Peyer's patch (tissue), 4 donors: Measurements from ENCODE around the gene DIP2B. TPM values are rescaled to one million over a fixed set of nuclear protein-coding genes. Genes with fewer than 3 reads are reported as not detected.

Experiments
- DNase-seq, 3 donors: peaks; one replicate each; pipeline ENCODE4 v3.0.0-alpha.2; 2017 to 2019
- H3K27ac ChIP-seq, 4 donors: fragments of 200-600 bp; sonication (generic); one replicate each; pipeline ENCODE4 v1.5.1; 2016 to 2019
- H3K27me3 ChIP-seq, 2 donors: fragments of 200-600 bp; sonication (generic); one replicate each; pipeline ENCODE4 v1.5.1; 2019
- H3K36me3 ChIP-seq, 3 donors: fragments of 200-600 bp; sonication (generic); one replicate each; pipeline ENCODE4 v1.5.1; 2016 to 2019
- H3K4me1 ChIP-seq, 4 donors: fragments of 200-600 bp; sonication (generic); one replicate each; pipeline ENCODE4 v1.5.1; 2016 to 2019
- H3K4me3 ChIP-seq, 4 donors: fragments of 200-600 bp; sonication (generic); 1 replicate in 3 of 4; 2 replicates in 1 of 4; pipeline ENCODE4 v1.5.1; 2016 to 2019; ENCODE audit warnings: mild to moderate bottlenecking in 1 of 4
- H3K9me3 ChIP-seq, 4 donors: fragments of 200-600 bp; sonication (generic); one replicate each; pipeline ENCODE4 v1.5.1; 2016 to 2019; ENCODE audit warnings: mild to moderate bottlenecking in 1 of 4
- CTCF ChIP-seq, 6 experiments: fragments of 450-650 bp in 4 of 6; fragments of 200-600 bp in 2 of 6; sonication (generic) in 1 of 6; IDR thresholded peaks; one replicate each; pipeline ENCODE4 v1.5.1; 2017 to 2019; ENCODE audit warnings: antibody characterized with exemption in 6 of 6, mild to moderate bottlenecking in 3 of 6, moderate library complexity in 1 of 6
- POLR2A ChIP-seq, 2 donors: fragments of 450-650 bp; IDR thresholded peaks; one replicate each; pipeline ENCODE4 v1.5.1; 2017; ENCODE audit warnings: antibody characterized with exemption in 2 of 2, mild to moderate bottlenecking in 2 of 2, moderate library complexity in 2 of 2
- total RNA-seq, 4 donors: library from RNA; depleted of rRNA; stranded (reverse); fragments of >200 nt; gene quantifications; one replicate each; pipeline ENCODE4 v1.1.0, GENCODE V29; 2016

Gene DIP2B
- total RNA-seq, 4 donors from 2014 or later: 28.0 to 73.4 (median 42.5) TPM

GRCh38 chr12:50546441-50547318 lies 41.9 kb downstream of the DIP2B start:
- H3K9me3 ChIP-seq: no peaks in the 10 kb centered on the region
- H3K27ac ChIP-seq: peak overlapping the region in 2 of 4 donors; percentile 19 to 34
- DNase-seq: no peak
- no peaks in the 10 kb centered on the region for H3K27me3 ChIP-seq
- H3K4me1 ChIP-seq: peaks cover 0 to 32% (median 3%) of the 10 kb centered on the region in 4 donors
- TF ChIP-seq POLR2A (IDR thresholded peaks at IDR 0.05) (no peak), CTCF (IDR thresholded peaks at IDR 0.05) (no peak)
- H3K4me3 ChIP-seq: no peak overlapping the region
- H3K36me3 ChIP-seq: no peaks in the 10 kb centered on the region

GRCh38 chr12:50547742-50548141 lies 43.0 kb downstream of the DIP2B start:
- H3K4me3 ChIP-seq: no peak overlapping the region
- no peaks in the 10 kb centered on the region for H3K9me3 ChIP-seq
- DNase-seq: no peak
- TF ChIP-seq POLR2A (IDR thresholded peaks at IDR 0.05): no peak
- TF ChIP-seq CTCF (IDR thresholded peaks at IDR 0.05): no peak
- no peaks in the 10 kb centered on the region for H3K36me3 ChIP-seq
- H3K4me1 ChIP-seq: peaks cover 0 to 32% (median 2%) of the 10 kb centered on the region in 4 donors
- no peaks in the 10 kb centered on the region for H3K27me3 ChIP-seq
- no peak overlapping the region for H3K27ac ChIP-seq

- TF ChIP-seq CTCF (IDR thresholded peaks at IDR 0.05) (no peak), POLR2A (IDR thresholded peaks at IDR 0.05) (no peak)
- Histone ChIP-seq H3K4me3 (no peak overlapping the region), H3K27me3 (no peaks in the 10 kb centered on the region), H3K36me3 (no peaks in the 10 kb centered on the region), H3K9me3 (no peaks in the 10 kb centered on the region), H3K4me1 (peaks cover 0 to 34% (median 2%) of the 10 kb centered on the region in 4 donors), H3K27ac (no peak overlapping the region)
- no peak for DNase-seq
Observed at GRCh38 chr12:50549885-50550284, 45.1 kb downstream of the DIP2B start.

GRCh38 chr12:50550530-50551223 lies 45.9 kb downstream of the DIP2B start:
- Histone ChIP-seq H3K36me3 (no peaks in the 10 kb centered on the region), H3K27me3 (no peaks in the 10 kb centered on the region), H3K4me1 (peaks cover 0 to 31% (median 2%) of the 10 kb centered on the region in 4 donors), H3K27ac (peak overlapping the region in 1 of 4 donors; percentile 20), H3K9me3 (no peaks in the 10 kb centered on the region), H3K4me3 (no peak overlapping the region)
- no peak for DNase-seq
- TF ChIP-seq POLR2A (IDR thresholded peaks at IDR 0.05) (no peak), CTCF (IDR thresholded peaks at IDR 0.05) (no peak)

GRCh38 chr12:50551866-50552265 lies 47.1 kb downstream of the DIP2B start:
- Histone ChIP-seq H3K27ac (no peak overlapping the region), H3K9me3 (no peaks in the 10 kb centered on the region), H3K4me1 (peaks cover 0 to 19% (median 2%) of the 10 kb centered on the region in 4 donors), H3K4me3 (no peak overlapping the region), H3K36me3 (no peaks in the 10 kb centered on the region), H3K27me3 (no peaks in the 10 kb centered on the region)
- DNase-seq: no peak
- TF ChIP-seq POLR2A (IDR thresholded peaks at IDR 0.05): no peak
- no peak for TF ChIP-seq CTCF (IDR thresholded peaks at IDR 0.05)
